Fibroblast of mammary gland (primary cell): Measurements from ENCODE around the gene SORCS2.

Source experiments
- DNase-seq: peaks from one replicate; pipeline ENCODE4 v3.0.0-alpha.2; 2010; ENCODE audit warnings: low read depth
- H3K4me3 ChIP-seq: 2 replicates; pipeline ENCODE4 v1.5.1; 2011; ENCODE audit warnings: low read depth, mild to moderate bottlenecking, low read length, moderate library complexity; ENCODE audit not compliant: control insufficient read depth
- TF ChIP-seq, protein P1 (sequence below): conservative IDR thresholded peaks from 2 replicates; pipeline ENCODE4 v1.5.1; 2011; ENCODE audit warnings: low read depth, low read length, inconsistent platforms; ENCODE audit not compliant: control insufficient read depth, insufficient read depth

The SORCS2 gene

DNA sequence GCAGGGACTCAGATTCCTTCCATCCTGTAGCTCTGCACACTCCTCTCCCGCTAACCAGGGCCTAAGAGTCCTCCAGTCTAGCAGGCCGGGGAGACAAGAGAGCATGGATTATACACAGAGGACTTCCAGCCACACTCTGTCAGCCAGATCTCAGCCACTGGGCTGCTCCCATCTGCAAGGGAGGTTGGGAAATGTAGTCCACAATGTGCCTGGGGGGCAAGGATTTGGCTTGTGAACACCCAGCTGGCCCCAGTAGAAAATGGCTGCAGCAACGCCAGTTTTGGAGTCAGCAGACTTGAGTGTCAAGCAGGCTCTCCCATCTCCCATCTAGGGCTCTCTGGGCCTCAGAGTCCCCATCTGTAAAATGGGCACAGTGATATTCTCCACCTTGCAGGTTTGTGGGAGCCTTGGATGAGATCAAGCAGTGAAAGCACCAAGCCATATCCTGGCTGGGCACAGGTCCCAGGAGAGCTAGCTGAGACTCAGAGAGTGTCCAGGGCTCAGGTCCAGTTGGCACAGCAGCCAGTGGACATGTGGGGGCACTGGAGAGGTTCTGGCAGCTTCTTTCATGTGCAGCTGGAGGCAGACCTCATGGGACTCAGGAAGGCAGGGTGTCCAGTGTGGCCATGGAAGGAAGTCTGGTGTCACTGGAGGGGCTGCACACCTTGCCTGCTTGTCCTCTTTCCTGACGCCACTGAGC lies 227.8 kb downstream of the SORCS2 start:
- no peak for DNase-seq

DNA sequence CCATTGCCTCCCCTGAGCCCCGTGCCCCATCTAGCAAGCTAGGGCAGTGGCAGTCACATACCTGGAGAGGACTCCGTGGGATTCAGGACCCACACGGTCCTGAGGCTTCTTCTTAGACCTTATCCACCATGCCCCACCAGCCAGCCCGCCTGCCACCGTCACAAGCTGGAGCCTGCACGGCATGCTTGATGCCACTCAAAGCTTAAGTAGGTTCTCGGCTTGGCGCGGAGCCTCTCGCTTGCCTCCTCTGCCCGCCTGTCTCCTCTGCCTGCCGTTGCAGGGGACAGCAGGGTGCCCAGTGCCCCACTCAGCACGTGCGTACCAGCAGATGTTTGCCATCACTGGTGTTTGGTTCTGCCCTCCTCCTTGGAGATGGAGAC lies 228.3 kb downstream of the SORCS2 start:
- TF ChIP-seq, protein P1, sequence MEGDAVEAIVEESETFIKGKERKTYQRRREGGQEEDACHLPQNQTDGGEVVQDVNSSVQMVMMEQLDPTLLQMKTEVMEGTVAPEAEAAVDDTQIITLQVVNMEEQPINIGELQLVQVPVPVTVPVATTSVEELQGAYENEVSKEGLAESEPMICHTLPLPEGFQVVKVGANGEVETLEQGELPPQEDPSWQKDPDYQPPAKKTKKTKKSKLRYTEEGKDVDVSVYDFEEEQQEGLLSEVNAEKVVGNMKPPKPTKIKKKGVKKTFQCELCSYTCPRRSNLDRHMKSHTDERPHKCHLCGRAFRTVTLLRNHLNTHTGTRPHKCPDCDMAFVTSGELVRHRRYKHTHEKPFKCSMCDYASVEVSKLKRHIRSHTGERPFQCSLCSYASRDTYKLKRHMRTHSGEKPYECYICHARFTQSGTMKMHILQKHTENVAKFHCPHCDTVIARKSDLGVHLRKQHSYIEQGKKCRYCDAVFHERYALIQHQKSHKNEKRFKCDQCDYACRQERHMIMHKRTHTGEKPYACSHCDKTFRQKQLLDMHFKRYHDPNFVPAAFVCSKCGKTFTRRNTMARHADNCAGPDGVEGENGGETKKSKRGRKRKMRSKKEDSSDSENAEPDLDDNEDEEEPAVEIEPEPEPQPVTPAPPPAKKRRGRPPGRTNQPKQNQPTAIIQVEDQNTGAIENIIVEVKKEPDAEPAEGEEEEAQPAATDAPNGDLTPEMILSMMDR: no peak
- H3K4me3 ChIP-seq: no peak overlapping the region
- DNase-seq: no peak

More for the DNA sequence above, 227.8 kb downstream of the SORCS2 start:
- TF ChIP-seq, protein P1: no peak
- H3K4me3 ChIP-seq: no peak overlapping the region

DNA sequence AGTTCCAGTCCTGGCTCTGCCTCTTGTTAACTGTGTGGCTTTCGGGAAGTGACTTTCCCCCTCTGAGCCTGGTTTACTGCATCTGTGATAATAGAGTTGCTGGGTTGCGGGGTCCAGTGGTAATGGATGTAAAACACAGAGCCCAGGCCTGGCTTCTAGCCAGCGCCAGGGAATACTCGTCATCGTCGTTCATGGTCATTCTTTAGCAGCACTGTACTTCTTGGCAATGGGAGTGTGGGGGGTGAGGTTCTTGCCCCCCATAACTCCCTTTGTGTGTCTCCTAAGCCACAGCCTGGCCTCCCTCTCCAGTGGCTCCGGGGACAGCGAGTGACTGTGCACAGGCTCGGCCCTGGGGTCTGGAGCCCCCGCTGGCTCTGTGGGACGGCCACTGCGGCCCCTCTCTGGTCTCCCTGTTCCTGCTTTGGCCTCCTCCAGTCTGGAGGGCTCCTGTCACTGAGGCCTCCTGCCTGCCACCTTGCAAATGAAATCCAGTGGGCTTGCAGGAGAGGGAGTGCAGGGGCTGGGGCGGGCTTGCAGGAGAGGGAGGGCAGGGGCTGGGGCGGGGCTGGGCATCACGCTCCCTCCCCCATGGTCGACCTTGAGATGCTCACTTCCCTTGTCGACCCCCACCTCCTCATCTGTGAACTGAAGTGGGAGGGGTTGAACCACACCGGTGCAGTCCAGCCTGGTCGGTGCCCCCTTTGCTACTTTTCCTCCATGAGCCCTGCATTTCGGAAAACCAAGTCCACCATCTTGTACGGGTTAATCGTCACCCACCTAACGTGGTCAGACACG lies 229.2 kb downstream of the SORCS2 start:
- H3K4me3 ChIP-seq: no peak overlapping the region
- TF ChIP-seq, protein P1: no peak
- DNase-seq: no peak

DNA sequence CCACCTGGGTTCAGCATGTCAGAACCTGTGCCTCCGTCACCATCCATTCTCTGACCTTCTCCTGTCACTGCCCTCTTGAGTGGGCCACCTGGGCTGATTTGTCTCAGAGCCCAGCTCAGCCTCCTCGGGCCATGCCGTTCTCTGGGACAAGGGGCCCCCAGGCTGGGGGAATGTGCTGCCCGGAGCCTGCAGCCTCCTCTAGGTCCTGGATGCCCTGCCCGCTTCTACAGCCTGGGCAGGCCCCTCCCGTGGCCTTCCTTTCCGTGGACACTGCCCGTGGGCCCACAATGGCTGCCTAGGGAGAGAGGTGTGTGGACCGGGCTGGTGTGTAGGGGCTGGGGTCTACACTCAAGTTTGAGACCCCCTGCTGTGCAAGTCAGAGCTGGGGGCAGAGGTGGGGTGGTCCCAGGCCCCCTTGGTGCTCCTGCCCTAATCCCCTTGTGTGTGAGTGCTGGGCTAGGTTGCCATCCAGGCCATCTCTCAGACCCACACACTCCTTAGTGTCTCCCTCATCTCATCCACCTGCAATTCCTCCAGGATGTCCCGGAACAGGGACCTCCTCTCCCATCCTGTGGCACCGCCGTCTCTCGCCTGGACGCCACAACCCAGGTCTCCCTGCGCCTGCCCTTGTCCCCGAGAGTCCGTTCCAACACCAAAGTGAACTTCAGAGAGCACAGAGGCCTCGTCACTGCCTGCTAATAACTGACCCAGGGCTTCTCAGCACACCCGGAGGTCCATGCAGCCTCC lies 230.0 kb downstream of the SORCS2 start:
- DNase-seq: no peak
- TF ChIP-seq, protein P1: no peak

DNA sequence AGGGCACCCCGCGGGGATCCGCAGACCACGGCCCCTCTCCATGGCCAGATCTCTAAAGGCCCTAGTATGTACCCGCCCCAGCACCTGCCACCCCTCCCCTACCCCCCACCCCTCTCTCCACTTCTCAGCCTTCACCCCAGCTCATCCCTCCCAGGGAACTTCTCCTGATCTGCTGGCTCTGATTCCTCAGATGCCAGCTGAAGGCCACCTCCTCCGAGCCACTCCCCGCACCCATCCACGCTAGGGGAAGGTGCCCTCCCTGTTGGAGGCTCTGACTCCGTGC lies 230.5 kb downstream of the SORCS2 start:
- no peak for DNase-seq
- H3K4me3 ChIP-seq: no peak overlapping the region
- TF ChIP-seq, protein P1: no peak

More for the DNA sequence above, 230.0 kb downstream of the SORCS2 start:
- no peak overlapping the region for H3K4me3 ChIP-seq

DNA sequence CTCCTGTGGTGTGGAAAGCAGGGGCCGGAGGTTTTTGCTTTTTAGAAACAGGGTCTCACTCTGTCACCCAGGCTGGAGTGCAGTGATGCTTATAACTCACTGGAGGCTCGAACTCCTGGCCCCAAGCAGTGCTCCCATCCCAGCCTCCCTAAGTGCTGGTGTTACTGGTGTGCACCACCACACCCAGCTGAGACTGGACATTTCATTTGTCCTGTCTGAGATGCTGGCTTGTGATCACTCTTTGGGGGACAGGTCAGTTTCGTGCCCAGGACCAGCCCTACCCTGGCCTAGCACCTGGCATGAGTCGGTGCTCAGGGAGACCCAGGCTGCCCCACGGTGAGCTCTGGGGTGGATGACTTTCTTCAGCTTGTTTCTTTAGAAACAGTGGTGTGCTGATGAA lies 231.1 kb downstream of the SORCS2 start:
- DNase-seq: no peak
- no peak overlapping the region for H3K4me3 ChIP-seq
- TF ChIP-seq, protein P1: no peak
